Measurements from ENCODE around the gene LPP.
"Not testable (repeated sequence)": the region's sequence is repeated elsewhere in the genome, so short reads cannot be mapped to it uniquely, and the experiment has no call there.

Gene LPP

GRCh38 chr3:188417766-188418165, 263.8 kb downstream of the LPP start:
- no peaks in the 10 kb centered on the region for H3K27me3 ChIP-seq (ENCODE audit: insufficient read depth, poor library complexity, severe bottlenecking)
- no peak overlapping the region for H3K4me3 ChIP-seq (replicated peaks; ENCODE audit: insufficient read depth, low read length)
- no peak for DNase-seq (ENCODE audit: low read depth in 1 of 2, low spot score in 1 of 2)
- no peak for TF ChIP-seq REST (IDR thresholded peaks at IDR 0.05; ENCODE audit: insufficient replicate concordance, low read depth)
- TF ChIP-seq SPI1 (IDR thresholded peaks at IDR 0.05; ENCODE audit: borderline replicate concordance, low read depth): no peak
- no peak for TF ChIP-seq CTCF (IDR thresholded peaks at IDR 0.05; ENCODE audit: insufficient read depth, low read length)
- no peak for TF ChIP-seq POLR2AphosphoS5 (IDR thresholded peaks at IDR 0.05; ENCODE audit: low read depth)
- no peak for TF ChIP-seq GABPA (IDR thresholded peaks at IDR 0.05; ENCODE audit: low read depth)
- no peak overlapping the region for H3K27ac ChIP-seq (replicated peaks)

GRCh38 chr3:188421151-188421821, 267.3 kb downstream of the LPP start:
- H3K4me3 ChIP-seq (replicated peaks; ENCODE audit: insufficient read depth, low read length): no peak overlapping the region
- TF ChIP-seq CTCF (IDR thresholded peaks at IDR 0.05; ENCODE audit: insufficient read depth, low read length): no peak
- no peak for TF ChIP-seq REST (IDR thresholded peaks at IDR 0.05; ENCODE audit: insufficient replicate concordance, low read depth)
- TF ChIP-seq POLR2AphosphoS5 (IDR thresholded peaks at IDR 0.05; ENCODE audit: low read depth): no peak
- TF ChIP-seq GABPA (IDR thresholded peaks at IDR 0.05; ENCODE audit: low read depth): no peak
- no peak for TF ChIP-seq SPI1 (IDR thresholded peaks at IDR 0.05; ENCODE audit: borderline replicate concordance, low read depth)
- DNase-seq (ENCODE audit: low read depth in 1 of 2, low spot score in 1 of 2): no peak
- H3K27ac ChIP-seq (replicated peaks): peak overlapping the region; percentile 49
- no peaks in the 10 kb centered on the region for H3K27me3 ChIP-seq (ENCODE audit: insufficient read depth, poor library complexity, severe bottlenecking)

- no peaks in the 10 kb centered on the region for H3K27me3 ChIP-seq (ENCODE audit: insufficient read depth, poor library complexity, severe bottlenecking)
- TF ChIP-seq CTCF (IDR thresholded peaks at IDR 0.05; ENCODE audit: insufficient read depth, low read length) (no peak), SPI1 (IDR thresholded peaks at IDR 0.05; ENCODE audit: borderline replicate concordance, low read depth) (peak; percentile 94)
- peak in 1 of 2 experiments; percentile 78 for DNase-seq (ENCODE audit: low read depth in 1 of 2, low spot score in 1 of 2)
- H3K27ac ChIP-seq (replicated peaks): peak overlapping the region; percentile 49
- no peak overlapping the region for H3K4me3 ChIP-seq (replicated peaks; ENCODE audit: insufficient read depth, low read length)
Observed at GRCh38 chr3:188421836-188422540, 268.0 kb downstream of the LPP start.

GRCh38 chr3:188427981-188428380, 274.0 kb downstream of the LPP start:
- DNase-seq (ENCODE audit: low read depth in 1 of 2, low spot score in 1 of 2); H3K27ac ChIP-seq (replicated peaks); H3K4me3 ChIP-seq (replicated peaks; ENCODE audit: insufficient read depth, low read length); H3K27me3 ChIP-seq (ENCODE audit: insufficient read depth, poor library complexity, severe bottlenecking): not testable (repeated sequence)
